ENCODE measurements around the gene PACS1.
A peak's percentile ranks its signal among the peaks of the same experiment; 100 is the strongest.

Gene PACS1

DNA sequence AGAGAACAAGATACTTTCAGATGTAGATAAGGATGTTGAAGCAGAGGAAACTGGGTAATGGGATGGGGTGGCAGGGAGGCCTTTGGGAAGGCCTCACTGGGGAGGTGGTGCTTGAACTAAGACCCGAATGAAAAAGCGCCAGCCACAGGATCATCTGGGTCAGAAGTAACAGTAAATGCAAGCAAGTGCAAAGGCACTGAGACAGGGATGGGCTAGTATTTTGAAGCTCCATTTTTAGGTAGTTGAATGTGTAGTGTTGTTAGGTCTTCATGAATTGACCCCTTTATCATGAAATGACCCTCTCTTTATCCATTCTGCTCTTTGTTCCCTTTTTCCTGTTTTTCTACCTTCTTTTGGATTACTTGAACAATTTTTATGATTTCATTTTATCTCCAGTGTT is 6.2 kb upstream of the PACS1 start:
- H3K9ac ChIP-seq (ENCODE audit: low read length) = no peak overlapping the region
- H3K27ac ChIP-seq (ENCODE audit: low read depth, low read length) = no peak overlapping the region
- peaks cover 32% of the 10 kb centered on the region for H3K36me3 ChIP-seq (ENCODE audit: control insufficient read depth, insufficient read depth, low read length)
- H3K4me1 ChIP-seq (ENCODE audit: control insufficient read depth, low read depth, low read length) = no peaks in the 10 kb centered on the region
- H3K4me2 ChIP-seq (ENCODE audit: low read length) = no peak overlapping the region
- no peak overlapping the region for H3K18ac ChIP-seq (ENCODE audit: low read length)
- H2AK5ac ChIP-seq (ENCODE audit: low read length) = no peak overlapping the region
- no peak overlapping the region for H2BK5ac ChIP-seq (ENCODE audit: low read length)
- no peak overlapping the region for H3K4ac ChIP-seq (ENCODE audit: low read depth, low read length)
- no CpG with 5 or more reads among the region's 2 CpGs for WGBS (ENCODE audit: extremely low coverage, insufficient coverage, low lambda C conversion rate)
- no peak for DNase-seq
- no peaks in the 10 kb centered on the region for H3K79me2 ChIP-seq (ENCODE audit: control insufficient read depth, insufficient read depth, low read length)
- H4K8ac ChIP-seq (ENCODE audit: low read depth, low read length) = no peak overlapping the region
- H4K5ac ChIP-seq (ENCODE audit: low read length) = no peak overlapping the region
- no peak overlapping the region for H2BK120ac ChIP-seq (ENCODE audit: low read depth, low read length)
- peaks cover 4% of the 10 kb centered on the region for H3K79me1 ChIP-seq (ENCODE audit: low read length)
- H3K23ac ChIP-seq (ENCODE audit: low read length) = no peak overlapping the region
- H2BK15ac ChIP-seq (replicated peaks; ENCODE audit: low read depth) = no peak overlapping the region
- no peak overlapping the region for H3K4me3 ChIP-seq (ENCODE audit: low read length)
- no peaks in the 10 kb centered on the region for H3K27me3 ChIP-seq (ENCODE audit: insufficient read depth, low read length, poor library complexity)
- no peak overlapping the region for H3K56ac ChIP-seq (ENCODE audit: low read length)

DNA sequence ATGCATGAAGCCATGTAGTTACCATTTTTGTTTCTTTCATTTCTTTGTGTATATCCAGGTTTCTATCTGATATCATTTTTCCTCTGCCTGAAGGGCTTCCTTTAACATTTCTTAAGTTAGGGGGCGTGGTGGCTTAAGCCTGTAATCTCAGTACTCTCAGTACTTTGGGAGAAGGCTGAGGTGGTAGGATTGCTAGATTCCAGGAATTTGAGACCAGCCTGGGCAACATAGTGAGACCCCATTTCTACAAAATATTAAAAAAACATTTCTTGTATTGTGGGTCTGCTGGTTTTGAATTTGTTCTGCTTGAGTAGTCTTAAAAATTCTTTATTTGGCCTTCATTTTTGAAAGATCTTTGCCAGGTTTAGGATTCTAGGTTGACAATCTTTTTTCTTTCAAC is 5.5 kb upstream of the PACS1 start:
- peaks cover 4% of the 10 kb centered on the region for H3K79me1 ChIP-seq (ENCODE audit: low read length)
- H3K27me3 ChIP-seq (ENCODE audit: insufficient read depth, low read length, poor library complexity) = no peaks in the 10 kb centered on the region
- no peak overlapping the region for H2BK120ac ChIP-seq (ENCODE audit: low read depth, low read length)
- H2BK15ac ChIP-seq (replicated peaks; ENCODE audit: low read depth) = no peak overlapping the region
- H3K18ac ChIP-seq (ENCODE audit: low read length) = no peak overlapping the region
- H3K56ac ChIP-seq (ENCODE audit: low read length) = no peak overlapping the region
- no peak overlapping the region for H3K4me2 ChIP-seq (ENCODE audit: low read length)
- no peak overlapping the region for H3K23ac ChIP-seq (ENCODE audit: low read length)
- DNase-seq = no peak
- no peak overlapping the region for H3K27ac ChIP-seq (ENCODE audit: low read depth, low read length)
- peaks cover 1% of the 10 kb centered on the region for H3K4me1 ChIP-seq (ENCODE audit: control insufficient read depth, low read depth, low read length)
- WGBS (ENCODE audit: extremely low coverage, insufficient coverage, low lambda C conversion rate) = no CpG with 5 or more reads among the region's 1 CpG
- H3K4ac ChIP-seq (ENCODE audit: low read depth, low read length) = no peak overlapping the region
- no peak overlapping the region for H2AK5ac ChIP-seq (ENCODE audit: low read length)
- no peak overlapping the region for H3K9ac ChIP-seq (ENCODE audit: low read length)
- no peak overlapping the region for H3K4me3 ChIP-seq (ENCODE audit: low read length)
- H3K36me3 ChIP-seq (ENCODE audit: control insufficient read depth, insufficient read depth, low read length) = peaks cover 26% of the 10 kb centered on the region
- H3K79me2 ChIP-seq (ENCODE audit: control insufficient read depth, insufficient read depth, low read length) = no peaks in the 10 kb centered on the region
- no peak overlapping the region for H4K8ac ChIP-seq (ENCODE audit: low read depth, low read length)
- H4K5ac ChIP-seq (ENCODE audit: low read length) = no peak overlapping the region
- H2BK5ac ChIP-seq (ENCODE audit: low read length) = no peak overlapping the region

DNA sequence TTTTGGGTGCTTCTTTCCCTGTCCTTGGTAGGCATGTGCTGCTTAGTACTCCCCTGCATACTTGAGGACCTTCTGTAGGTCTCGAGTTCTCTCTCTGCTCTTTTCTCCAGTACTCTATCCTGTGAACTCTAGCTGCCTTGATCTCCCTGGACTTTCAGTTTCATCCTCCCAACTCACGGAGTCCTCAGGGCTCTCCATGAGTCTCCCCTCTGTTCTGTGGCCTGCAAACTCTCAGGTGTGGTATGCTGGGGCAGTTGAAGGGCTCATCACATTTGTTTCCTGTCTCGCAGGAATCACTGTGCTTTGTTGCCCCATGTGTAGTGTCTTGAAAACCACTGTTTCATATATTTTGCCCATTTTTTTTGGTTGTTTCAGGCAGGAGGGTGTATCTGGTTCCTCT is 3.3 kb upstream of the PACS1 start:
- H3K36me3 ChIP-seq (ENCODE audit: control insufficient read depth, insufficient read depth, low read length) = peaks cover 14% of the 10 kb centered on the region
- peaks cover 7% of the 10 kb centered on the region for H3K79me2 ChIP-seq (ENCODE audit: control insufficient read depth, insufficient read depth, low read length)
- WGBS (ENCODE audit: extremely low coverage, insufficient coverage, low lambda C conversion rate) = no CpG with 5 or more reads among the region's 3 CpGs
- peaks cover 4% of the 10 kb centered on the region for H3K4me1 ChIP-seq (ENCODE audit: control insufficient read depth, low read depth, low read length)
- no peak overlapping the region for H4K5ac ChIP-seq (ENCODE audit: low read length)
- H2AK5ac ChIP-seq (ENCODE audit: low read length) = no peak overlapping the region
- H3K4me2 ChIP-seq (ENCODE audit: low read length) = no peak overlapping the region
- H3K23ac ChIP-seq (ENCODE audit: low read length) = no peak overlapping the region
- H3K4me3 ChIP-seq (ENCODE audit: low read length) = no peak overlapping the region
- no peaks in the 10 kb centered on the region for H3K27me3 ChIP-seq (ENCODE audit: insufficient read depth, low read length, poor library complexity)
- DNase-seq = no peak
- no peak overlapping the region for H3K27ac ChIP-seq (ENCODE audit: low read depth, low read length)
- peaks cover 8% of the 10 kb centered on the region for H3K79me1 ChIP-seq (ENCODE audit: low read length)
- H3K9ac ChIP-seq (ENCODE audit: low read length) = no peak overlapping the region
- no peak overlapping the region for H3K4ac ChIP-seq (ENCODE audit: low read depth, low read length)
- no peak overlapping the region for H3K56ac ChIP-seq (ENCODE audit: low read length)
- no peak overlapping the region for H2BK5ac ChIP-seq (ENCODE audit: low read length)
- H2BK15ac ChIP-seq (replicated peaks; ENCODE audit: low read depth) = no peak overlapping the region
- no peak overlapping the region for H3K18ac ChIP-seq (ENCODE audit: low read length)
- H2BK120ac ChIP-seq (ENCODE audit: low read depth, low read length) = no peak overlapping the region
- no peak overlapping the region for H4K8ac ChIP-seq (ENCODE audit: low read depth, low read length)

DNA sequence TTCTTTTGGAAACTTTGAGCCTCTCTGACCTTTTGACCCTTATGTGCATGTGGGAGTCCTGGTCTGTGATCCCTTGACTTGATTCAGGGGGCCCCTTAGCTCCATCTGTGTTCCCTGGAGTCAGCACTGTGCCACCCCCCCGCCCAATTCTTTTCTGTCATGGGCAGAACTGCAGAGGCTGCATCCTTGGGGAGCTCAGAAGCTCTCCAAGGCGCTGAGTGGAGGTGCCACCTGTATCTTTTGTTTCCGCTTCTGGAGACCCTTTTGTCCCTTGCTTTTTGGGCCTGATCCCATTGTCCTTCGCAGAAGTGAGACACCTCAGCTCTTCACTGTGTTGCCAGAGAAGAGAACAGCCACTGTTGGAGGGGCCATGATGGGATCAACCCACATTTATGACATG is 2.4 kb upstream of the PACS1 start:
- Histone ChIP-seq H3K27me3 (ENCODE audit: insufficient read depth, low read length, poor library complexity) (no peaks in the 10 kb centered on the region), H3K79me1 (ENCODE audit: low read length) (peaks cover 9% of the 10 kb centered on the region), H3K4me2 (ENCODE audit: low read length) (no peak overlapping the region), H2AK5ac (ENCODE audit: low read length) (no peak overlapping the region), H3K18ac (ENCODE audit: low read length) (no peak overlapping the region), H3K4me3 (ENCODE audit: low read length) (no peak overlapping the region), H3K27ac (ENCODE audit: low read depth, low read length) (no peak overlapping the region), H3K4me1 (ENCODE audit: control insufficient read depth, low read depth, low read length) (peaks cover 6% of the 10 kb centered on the region), H4K5ac (ENCODE audit: low read length) (no peak overlapping the region), H3K79me2 (ENCODE audit: control insufficient read depth, insufficient read depth, low read length) (peaks cover 10% of the 10 kb centered on the region), H3K56ac (ENCODE audit: low read length) (no peak overlapping the region), H3K36me3 (ENCODE audit: control insufficient read depth, insufficient read depth, low read length) (peaks cover 14% of the 10 kb centered on the region), H3K9ac (ENCODE audit: low read length) (no peak overlapping the region), H4K8ac (ENCODE audit: low read depth, low read length) (no peak overlapping the region), H3K4ac (ENCODE audit: low read depth, low read length) (no peak overlapping the region), H2BK120ac (ENCODE audit: low read depth, low read length) (no peak overlapping the region), H2BK15ac (replicated peaks; ENCODE audit: low read depth) (no peak overlapping the region), H2BK5ac (ENCODE audit: low read length) (no peak overlapping the region), H3K23ac (ENCODE audit: low read length) (no peak overlapping the region)
- no CpG with 5 or more reads among the region's 4 CpGs for WGBS (ENCODE audit: extremely low coverage, insufficient coverage, low lambda C conversion rate)
- DNase-seq = no peak

DNA sequence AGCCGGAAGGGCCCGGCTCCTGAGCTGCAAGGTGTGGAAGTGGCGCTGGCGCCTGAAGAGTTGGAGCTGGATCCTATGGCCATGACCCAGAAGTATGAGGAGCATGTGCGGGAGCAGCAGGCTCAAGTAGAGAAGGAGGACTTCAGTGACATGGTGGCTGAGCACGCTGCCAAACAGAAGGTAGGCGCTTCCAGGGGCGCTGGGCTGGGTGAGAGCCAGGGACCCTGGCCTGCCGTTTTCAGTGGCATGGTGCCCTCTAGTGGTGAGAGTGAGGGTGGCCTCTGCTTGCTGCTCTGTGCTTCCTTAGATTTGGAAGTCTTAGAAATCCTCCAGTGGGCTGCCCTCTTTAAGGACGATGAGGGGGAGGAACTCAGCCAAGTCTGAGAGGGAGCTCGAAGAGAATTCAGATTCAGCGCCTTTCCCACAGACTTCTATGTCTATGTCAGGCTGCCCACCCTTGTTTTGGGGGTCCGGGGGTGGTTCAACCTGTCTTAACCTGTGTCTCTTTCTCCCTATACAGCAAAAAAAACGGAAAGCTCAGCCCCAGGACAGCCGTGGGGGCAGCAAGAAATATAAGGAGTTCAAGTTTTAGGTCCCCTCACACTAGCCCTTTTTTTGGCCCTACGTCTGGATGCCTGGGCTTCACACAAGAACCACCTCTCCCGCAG is 1.8 kb upstream of the PACS1 start:
- no CpG with 5 or more reads among the region's 17 CpGs for WGBS (ENCODE audit: extremely low coverage, insufficient coverage, low lambda C conversion rate)
- Histone ChIP-seq H3K18ac (ENCODE audit: low read length) (no peak overlapping the region), H3K27me3 (ENCODE audit: insufficient read depth, low read length, poor library complexity) (no peaks in the 10 kb centered on the region), H2AK5ac (ENCODE audit: low read length) (no peak overlapping the region), H3K79me1 (ENCODE audit: low read length) (peaks cover 9% of the 10 kb centered on the region), H3K27ac (ENCODE audit: low read depth, low read length) (peak overlapping the region; percentile 1), H2BK15ac (replicated peaks; ENCODE audit: low read depth) (no peak overlapping the region), H3K4me3 (ENCODE audit: low read length) (no peak overlapping the region), H3K9ac (ENCODE audit: low read length) (no peak overlapping the region), H4K8ac (ENCODE audit: low read depth, low read length) (no peak overlapping the region), H3K4me2 (ENCODE audit: low read length) (no peak overlapping the region), H3K23ac (ENCODE audit: low read length) (no peak overlapping the region), H3K4ac (ENCODE audit: low read depth, low read length) (no peak overlapping the region), H3K79me2 (ENCODE audit: control insufficient read depth, insufficient read depth, low read length) (peaks cover 12% of the 10 kb centered on the region), H2BK120ac (ENCODE audit: low read depth, low read length) (no peak overlapping the region), H2BK5ac (ENCODE audit: low read length) (no peak overlapping the region), H3K36me3 (ENCODE audit: control insufficient read depth, insufficient read depth, low read length) (peaks cover 9% of the 10 kb centered on the region), H4K5ac (ENCODE audit: low read length) (no peak overlapping the region), H3K4me1 (ENCODE audit: control insufficient read depth, low read depth, low read length) (peaks cover 6% of the 10 kb centered on the region), H3K56ac (ENCODE audit: low read length) (no peak overlapping the region)
- DNase-seq = peak; percentile 89

All from mesendoderm (in vitro differentiated cells).